Ishikawa (cell line): ENCODE results near the gene AGAP1.

ENCODE experiments used
- CEBPB ChIP-seq: IDR thresholded peaks from 2 replicates; pipeline ENCODE4 v1.6.1; 2012
- CREB1 ChIP-seq: IDR thresholded peaks from 2 replicates; pipeline ENCODE4 v1.6.1; 2012; ENCODE audit warnings: low read depth
- EGR1 ChIP-seq: IDR thresholded peaks from 2 replicates; pipeline ENCODE4 v1.6.1; 2012
- EP300 ChIP-seq: IDR thresholded peaks from 2 replicates; pipeline ENCODE4 v1.6.1; 2012; ENCODE audit warnings: borderline replicate concordance
- FOXM1 ChIP-seq: IDR thresholded peaks from 2 replicates; pipeline ENCODE4 v1.6.1; 2012; ENCODE audit warnings: low read depth, borderline replicate concordance
- MAX ChIP-seq: IDR thresholded peaks from 2 replicates; pipeline ENCODE4 v1.6.1; 2012
- NFIC ChIP-seq: IDR thresholded peaks from 2 replicates; pipeline ENCODE4 v1.6.1; 2012
- RAD21 ChIP-seq: IDR thresholded peaks from 2 replicates; pipeline ENCODE4 v1.6.1; 2012; ENCODE audit warnings: low read depth
- REST ChIP-seq: IDR thresholded peaks from 2 replicates; pipeline ENCODE4 v1.6.1; 2012; ENCODE audit warnings: low read depth, mild to moderate bottlenecking
- TAF1 ChIP-seq: IDR thresholded peaks from 2 replicates; pipeline ENCODE4 v1.6.1; 2012; ENCODE audit warnings: low read depth, mild to moderate bottlenecking
- TCF12 ChIP-seq: IDR thresholded peaks from 2 replicates; pipeline ENCODE4 v1.6.1; 2012; ENCODE audit warnings: low read depth
- TEAD4 ChIP-seq: IDR thresholded peaks from 2 replicates; pipeline ENCODE4 v1.6.1; 2012
- USF1 ChIP-seq: IDR thresholded peaks from 2 replicates; pipeline ENCODE4 v1.6.1; 2012
- YY1 ChIP-seq: IDR thresholded peaks from 2 replicates; pipeline ENCODE4 v1.6.1; 2012; ENCODE audit warnings: low read depth
- ZBTB7A ChIP-seq: IDR thresholded peaks from 2 replicates; pipeline ENCODE4 v1.6.1; 2012; ENCODE audit warnings: low read depth

AGAP1 gene

GRCh38 chr2:235961711-235962110 is 467.9 kb downstream of the AGAP1 start:
- TF ChIP-seq RAD21, result no peak
- TF ChIP-seq CEBPB, result no peak
- TF ChIP-seq MAX, result no peak
- TF ChIP-seq YY1, result no peak
- no peak for TF ChIP-seq EGR1
- TF ChIP-seq USF1, result no peak
- no peak for TF ChIP-seq CREB1

- no peak for TF ChIP-seq TCF12
- no peak for TF ChIP-seq CREB1
- TF ChIP-seq TAF1, result no peak
- no peak for TF ChIP-seq MAX
- no peak for TF ChIP-seq EP300
- TF ChIP-seq RAD21, result no peak
- TF ChIP-seq USF1, result no peak
- TF ChIP-seq CEBPB, result no peak
- TF ChIP-seq NFIC, result no peak
- TF ChIP-seq TEAD4, result no peak
- no peak for TF ChIP-seq FOXM1
- no peak for TF ChIP-seq EGR1
Measured at GRCh38 chr2:235963853-235964577, 470.2 kb downstream of the AGAP1 start.

GRCh38 chr2:235964787-235965390 is 471.0 kb downstream of the AGAP1 start:
- TF ChIP-seq MAX (no peak), TAF1 (no peak), YY1 (no peak), EGR1 (no peak), USF1 (no peak)

- TF ChIP-seq EP300 (no peak), TCF12 (no peak), CEBPB (no peak), ZBTB7A (no peak), CREB1 (no peak), RAD21 (no peak), FOXM1 (no peak), NFIC (no peak), REST (no peak), USF1 (no peak), YY1 (no peak), TEAD4 (no peak), MAX (no peak), EGR1 (no peak), TAF1 (no peak)
Measured at GRCh38 chr2:235966396-235966795, 472.6 kb downstream of the AGAP1 start.

- TF ChIP-seq FOXM1 (no peak), EP300 (no peak), YY1 (no peak), EGR1 (no peak), TAF1 (no peak), RAD21 (no peak), TEAD4 (no peak), CEBPB (no peak), TCF12 (no peak)
Measured at GRCh38 chr2:235966932-235967757, 473.3 kb downstream of the AGAP1 start.
